NCI-H226 (cell line): ENCODE measurements around the gene MAT2B.

ENCODE experiments used
- DNase-seq: peaks from one replicate; pipeline ENCODE4 v3.0.0-alpha.2; 2015

MAT2B gene

DNA sequence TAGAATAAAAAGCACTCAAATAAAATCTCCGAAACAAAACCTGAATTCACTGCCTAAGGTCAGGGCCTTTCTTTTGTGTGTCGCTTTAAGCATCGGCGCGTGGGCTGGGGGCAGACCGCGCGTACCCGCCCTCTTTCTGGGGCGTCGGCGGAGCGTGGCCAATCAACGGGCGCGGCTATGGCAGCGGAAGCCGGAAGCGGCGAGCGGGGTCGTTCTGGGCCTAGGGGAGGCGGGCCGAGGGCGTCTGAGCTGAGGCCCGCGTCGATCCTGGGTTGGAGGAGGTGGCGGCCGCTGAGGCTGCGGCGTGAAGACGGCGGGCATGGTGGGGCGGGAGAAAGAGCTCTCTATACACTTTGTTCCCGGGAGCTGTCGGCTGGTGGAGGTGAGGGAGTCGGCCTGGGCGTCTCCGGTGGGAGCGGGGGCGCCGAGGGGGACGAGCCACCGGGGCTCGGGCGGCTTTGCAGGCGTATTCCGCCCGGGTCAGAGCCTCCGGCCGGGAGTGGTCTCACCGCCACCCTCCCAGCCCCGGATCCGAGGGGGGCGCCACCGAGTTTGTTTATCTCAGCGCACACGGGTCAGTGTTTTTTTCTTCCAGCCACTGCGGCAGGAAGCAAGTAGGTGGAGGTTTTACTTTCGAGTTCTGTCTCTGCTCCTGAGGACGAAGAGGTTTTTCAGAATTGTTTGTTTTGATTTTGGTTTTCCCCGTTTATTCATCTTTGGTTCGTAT, at the start of gene MAT2B:
TSS of gene MAT2B (plus strand) at position 252 of the 727 bp plus-strand sequence. CDS start at position 320, 68 bp downstream.
- DNase-seq, result peak; percentile 95

DNA sequence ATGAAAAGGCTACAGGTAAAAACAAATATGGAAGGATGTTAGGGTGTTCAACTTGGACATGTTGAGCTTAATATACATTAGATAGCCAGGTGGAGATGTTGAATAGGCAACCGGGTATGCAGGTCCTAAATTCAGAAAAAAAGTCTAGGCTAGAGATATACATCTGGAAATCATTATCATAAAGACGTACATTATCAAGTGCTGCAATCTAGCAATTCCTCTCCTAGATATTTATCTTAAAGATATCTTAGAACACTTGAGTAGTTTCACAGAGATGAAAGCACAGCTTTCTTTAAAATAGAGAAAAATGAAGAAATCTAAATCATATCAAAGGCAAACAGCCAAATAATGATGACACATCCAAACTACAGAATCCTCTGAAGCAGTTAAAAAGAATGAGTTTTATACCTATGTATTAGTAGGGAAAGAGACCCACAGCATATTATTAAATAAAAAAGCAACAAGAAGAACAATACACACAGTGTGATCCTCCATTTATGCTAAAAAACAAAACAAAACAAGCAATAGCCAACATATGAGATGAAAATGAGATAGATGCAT, 49.3 kb upstream of the MAT2B start:
- DNase-seq, result no peak

DNA sequence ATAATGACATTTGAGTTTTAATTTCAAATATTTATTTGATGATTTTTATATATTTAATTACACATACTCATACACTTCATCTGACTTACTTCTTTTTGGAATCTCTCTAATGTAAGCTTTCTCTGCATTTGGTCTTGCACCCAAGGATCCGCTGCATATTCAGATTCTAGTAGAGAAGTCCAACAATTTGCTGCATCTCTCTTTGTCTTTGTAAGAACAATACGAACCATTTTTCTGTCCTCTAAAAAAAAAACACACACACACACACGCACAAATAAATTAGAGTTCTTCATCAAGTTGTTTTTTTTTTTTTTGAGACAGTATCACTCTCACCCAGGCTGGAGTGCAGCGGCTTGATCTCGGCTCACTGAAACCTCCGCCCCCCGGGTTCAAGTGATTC, 48.6 kb upstream of the MAT2B start:
- DNase-seq, result no peak

DNA sequence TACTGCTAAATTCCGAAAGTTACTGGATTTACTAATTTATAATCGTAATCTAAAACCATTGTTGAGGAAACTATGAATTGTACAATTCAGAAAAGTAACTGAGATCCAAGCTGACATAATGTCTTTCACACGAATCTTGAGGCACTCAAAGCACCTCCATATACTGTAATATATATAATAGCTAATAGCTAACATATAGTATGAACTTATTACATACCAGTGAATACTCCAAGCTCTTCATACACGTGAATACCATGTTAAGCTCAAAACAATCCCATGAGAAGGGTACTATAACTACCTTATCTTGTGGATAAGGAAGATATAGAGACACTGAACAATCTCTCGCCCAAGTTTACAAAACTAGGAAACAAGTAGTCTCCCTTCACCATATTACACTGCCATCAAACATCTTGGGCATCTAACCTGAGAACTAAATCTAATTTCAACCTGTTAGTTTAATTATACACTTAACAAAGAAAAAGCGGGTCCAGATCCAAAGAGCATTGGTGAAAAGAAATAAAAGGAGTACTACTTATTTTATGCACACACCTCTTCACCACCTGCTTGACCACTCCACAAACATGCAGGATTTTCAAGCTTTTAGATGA, 46.5 kb upstream of the MAT2B start:
- no peak for DNase-seq

DNA sequence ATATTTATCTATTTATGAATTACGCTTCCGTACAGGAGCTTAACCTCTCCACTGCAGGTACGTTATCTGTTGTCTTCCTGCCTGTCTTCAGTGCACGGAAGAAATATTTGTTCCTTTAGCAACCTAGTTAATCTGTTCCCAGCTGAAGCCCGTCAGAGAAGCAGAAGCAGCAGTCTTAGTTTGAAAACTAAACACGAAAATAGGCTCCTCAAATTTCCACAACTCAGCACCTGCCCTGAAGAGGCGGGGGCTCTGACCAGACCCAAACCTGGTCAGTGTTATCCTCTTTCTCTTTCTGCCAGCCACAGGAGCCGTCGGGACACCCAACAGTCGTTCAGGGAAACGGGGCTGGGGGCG, 46.0 kb upstream of the MAT2B start:
- DNase-seq, result no peak

DNA sequence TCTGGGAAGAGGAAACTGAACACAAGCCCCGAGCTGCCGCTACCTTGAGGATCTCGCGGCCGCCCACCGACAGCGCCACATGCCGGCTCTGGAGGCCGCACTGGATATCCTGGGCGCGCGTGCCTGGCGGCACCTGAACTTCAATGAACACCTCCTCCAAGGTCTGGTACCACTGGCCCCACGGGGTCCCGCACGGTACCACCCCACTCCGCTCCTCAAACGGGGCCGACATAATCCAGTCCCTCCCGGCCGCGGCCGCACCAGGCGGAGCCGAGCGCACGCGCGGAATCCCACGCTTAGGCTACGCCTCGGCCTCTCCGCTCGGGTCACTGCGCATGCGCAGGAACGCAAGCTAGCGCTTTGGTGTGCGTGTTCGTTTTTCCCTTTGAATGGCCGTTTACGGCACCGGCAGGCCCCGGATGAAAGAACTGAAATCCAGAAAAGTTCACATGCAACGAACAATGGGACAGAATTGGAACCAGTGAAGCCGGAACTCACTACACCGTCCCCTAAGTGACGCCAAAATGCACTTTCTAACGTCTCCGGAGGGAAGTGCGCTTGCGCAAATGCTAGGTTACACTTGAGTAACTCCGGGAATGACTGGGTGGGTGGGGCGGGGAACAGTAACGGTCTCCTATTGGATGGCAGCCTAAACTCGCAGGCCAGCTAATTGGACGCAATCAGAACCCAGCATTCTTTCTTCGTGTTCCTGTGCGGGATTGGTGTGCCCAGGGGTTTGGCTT, 45.4 kb upstream of the MAT2B start, which contains the start of gene NUDCD2:
TSS of gene NUDCD2 (minus strand) at position 284 of the 743 bp plus-strand sequence. CDS start at position 232, 52 bp downstream.
- peak; percentile 96 for DNase-seq

DNA sequence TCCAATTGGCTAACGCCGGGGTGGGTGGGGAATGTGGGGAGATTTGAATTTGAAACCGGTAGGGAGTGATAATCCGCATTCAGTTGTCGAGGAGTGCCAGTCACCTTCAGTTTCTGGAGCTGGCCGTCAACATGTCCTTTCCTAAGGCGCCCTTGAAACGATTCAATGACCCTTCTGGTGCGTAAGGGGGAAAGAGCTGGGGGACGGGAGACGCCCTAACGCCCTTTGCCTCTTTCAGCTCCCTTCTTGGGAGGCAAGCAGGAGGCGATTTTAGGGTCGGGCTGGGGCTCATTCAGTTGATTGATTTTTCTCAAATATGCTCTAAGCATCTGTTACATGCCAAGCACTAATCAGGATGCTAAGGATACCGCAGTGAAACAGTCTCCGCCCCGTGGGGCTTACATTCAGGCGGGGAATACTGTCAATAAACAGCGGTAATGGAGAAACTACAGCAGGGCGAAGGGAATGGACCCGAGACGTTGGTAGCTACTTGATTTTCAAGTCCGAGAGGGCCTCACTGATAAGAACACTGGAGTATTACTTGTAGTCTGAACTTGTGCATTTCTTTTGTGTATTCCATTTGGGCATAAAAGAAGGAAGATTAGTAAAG, 44.8 kb upstream of the MAT2B start, which contains the start of gene HMMR:
TSS of gene HMMR (plus strand) at position 71 of the 610 bp plus-strand sequence. CDS start at position 132, 61 bp downstream.
- DNase-seq, result peak; percentile 37

DNA sequence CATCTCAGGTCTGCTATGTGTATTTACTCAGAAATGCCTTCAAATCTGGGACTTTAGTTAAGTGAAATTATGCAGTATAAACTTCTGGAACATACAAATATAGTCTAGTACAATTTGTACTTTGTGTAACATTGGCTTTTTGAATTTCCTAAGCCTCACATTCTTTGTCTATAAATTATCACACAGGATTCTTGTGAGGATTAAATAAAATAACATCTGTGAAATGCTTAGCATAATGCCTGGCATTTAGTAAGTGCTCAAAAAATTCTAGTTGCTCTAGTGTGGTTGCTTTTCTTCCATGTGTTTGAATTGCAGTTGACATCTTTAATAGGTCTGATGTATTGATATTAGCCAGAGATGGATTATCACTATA, 42.4 kb upstream of the MAT2B start:
- no peak for DNase-seq

DNA sequence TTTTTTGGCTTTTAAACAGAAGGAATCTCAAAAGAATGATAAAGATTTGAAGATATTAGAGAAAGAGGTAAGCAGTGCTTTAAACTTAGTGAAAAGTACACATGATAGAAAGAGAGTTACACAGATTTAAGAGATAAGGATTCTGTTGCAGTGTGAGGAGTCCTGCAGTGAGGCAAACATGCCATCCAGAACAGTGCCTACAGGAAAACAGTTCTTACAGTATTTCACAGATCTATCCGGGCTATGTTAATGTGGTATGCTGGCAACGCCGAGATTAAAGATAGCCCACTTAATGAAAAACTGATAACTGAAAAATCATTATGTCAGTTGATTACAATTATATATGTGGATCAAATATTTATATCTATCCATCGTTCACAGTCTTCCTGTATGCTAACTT, 37.7 kb upstream of the MAT2B start:
- no peak for DNase-seq

DNA sequence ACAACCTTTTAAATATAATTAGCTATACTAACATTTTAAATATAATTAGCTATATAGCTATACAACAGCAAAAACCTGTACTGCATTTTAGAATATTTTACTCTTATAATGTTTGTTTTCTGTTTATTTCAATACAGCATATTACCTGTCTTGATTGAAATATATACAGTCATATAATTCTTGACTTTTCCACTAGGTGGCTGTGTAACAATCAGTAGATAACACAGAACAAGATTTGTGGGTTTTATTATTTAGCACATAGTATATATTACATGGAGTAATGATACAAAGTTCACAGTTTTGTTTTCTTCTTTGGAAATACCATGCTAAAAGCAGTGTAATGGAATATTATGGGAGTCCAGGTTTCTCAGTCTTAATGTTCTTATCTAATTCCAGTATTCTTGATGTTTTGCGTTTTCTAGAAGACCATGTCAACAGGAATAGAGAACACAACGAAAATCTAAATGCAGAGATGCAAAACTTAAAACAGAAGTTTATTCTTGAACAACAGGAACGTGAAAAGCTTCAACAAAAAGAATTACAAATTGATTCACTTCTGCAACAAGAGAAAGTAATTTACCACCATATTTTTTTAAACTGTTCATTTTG, 31.7 kb upstream of the MAT2B start:
- no peak for DNase-seq

DNA sequence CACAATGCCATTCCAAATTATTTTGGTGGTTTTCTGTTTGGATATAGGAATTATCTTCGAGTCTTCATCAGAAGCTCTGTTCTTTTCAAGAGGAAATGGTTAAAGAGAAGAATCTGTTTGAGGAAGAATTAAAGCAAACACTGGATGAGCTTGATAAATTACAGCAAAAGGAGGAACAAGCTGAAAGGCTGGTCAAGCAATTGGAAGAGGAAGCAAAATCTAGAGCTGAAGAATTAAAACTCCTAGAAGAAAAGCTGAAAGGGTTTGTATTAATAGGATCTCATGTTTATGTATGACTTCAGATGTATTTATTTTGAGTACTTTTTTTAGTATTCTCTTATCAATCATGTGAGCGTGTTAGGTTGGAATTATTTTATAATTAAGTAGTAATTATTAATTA, 30.0 kb upstream of the MAT2B start:
- DNase-seq, result no peak

DNA sequence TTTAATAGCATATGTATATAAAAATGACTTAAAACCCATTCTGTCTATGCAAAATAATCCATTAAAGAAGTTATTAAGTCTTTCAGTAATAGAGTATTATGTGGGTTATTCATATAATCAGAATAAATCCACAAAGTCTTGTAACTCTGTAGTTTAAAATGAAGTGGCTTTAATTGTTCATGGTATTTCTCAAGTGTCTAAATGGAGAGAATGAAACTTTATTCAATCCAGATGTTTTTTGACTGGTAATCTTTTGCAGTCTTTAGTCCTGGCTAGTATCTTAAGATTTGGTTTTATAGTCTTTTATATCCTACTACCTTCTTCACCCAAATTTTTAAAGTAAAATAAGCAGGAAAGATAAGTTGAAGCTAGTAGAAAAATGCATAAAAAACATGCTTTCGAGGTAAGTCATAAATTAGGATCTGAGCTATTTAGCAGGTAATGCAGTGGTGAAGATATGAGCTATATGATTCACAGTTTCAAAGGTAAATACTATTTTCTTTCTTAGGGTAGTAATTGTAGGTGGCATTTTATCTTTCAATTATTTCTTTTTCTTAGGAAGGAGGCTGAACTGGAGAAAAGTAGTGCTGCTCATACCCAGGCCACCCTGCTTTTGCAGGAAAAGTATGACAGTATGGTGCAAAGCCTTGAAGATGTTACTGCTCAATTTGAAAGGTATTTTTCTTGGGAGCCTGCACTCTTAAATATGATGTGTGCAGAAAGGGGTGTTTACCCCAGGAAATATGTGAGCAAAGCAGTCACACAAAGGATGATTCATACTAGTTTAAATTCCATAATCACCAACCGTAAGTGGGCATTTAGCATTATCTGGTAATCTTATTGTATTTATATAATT, 27.1 kb upstream of the MAT2B start:
- DNase-seq, result peak; percentile 20

DNA sequence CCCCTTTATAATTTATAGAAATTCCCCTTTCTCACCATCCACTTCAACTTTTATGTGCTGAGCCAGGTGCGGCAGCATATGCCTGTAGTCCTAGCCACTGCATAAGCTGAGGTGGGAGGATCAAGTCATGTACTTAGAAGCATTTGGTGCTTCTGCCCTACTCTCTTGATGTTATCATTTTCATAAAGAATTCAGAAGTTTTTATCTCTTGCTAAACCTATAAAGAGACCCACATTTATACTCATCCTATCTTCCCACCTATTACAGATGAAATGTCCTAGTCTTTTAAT, 26.5 kb upstream of the MAT2B start:
- no peak for DNase-seq

DNA sequence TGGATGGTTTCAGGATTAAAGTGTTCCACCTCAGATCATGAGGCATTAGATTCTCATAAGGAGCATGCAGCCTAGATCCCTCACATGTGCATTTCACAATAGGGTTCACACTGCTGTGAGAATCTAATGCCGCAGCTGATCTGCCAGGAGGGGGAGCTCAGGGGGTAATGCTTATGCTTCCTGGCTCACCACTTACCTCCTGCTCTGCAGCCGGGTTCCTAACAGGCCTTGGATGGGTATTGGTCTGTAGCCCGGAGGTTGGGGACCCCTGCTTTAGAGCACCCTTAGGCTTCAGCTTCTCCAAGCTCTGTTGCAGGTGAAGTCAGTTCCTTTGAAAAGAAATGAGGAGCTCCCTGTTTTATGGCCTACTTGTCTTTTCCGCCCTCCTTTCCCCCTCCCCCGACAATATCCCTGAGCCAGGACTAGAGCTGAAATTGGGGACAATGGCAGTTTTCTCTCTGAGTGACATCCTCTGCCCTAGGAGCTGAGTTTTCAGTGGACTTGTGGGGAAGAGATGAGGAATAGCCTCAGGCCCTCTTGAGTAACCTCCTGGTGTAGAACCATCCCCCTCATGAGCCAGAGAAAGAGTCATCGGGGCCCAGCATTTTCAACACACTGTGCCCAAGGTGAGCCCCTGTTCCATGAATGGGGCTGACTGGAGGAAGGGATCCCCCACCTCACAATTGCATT, 16.2 kb upstream of the MAT2B start:
- DNase-seq, result peak; percentile 36

DNA sequence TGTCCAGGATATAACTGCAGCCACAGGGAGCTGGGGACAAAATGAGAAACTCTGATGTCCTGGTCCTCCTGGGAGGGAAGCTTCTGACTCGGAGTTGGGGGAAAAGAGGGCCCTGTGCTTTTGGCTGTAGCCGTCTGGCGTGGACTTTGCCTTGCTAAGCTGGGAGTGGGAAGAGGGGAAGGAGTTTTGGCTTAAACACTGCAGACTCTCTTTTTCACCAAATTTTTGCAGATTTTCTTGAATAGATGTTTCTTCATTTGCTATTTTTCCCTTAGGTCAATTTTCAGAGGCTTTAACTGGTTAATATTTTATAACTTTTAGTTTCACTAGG, 15.7 kb upstream of the MAT2B start:
- DNase-seq, result no peak

DNA sequence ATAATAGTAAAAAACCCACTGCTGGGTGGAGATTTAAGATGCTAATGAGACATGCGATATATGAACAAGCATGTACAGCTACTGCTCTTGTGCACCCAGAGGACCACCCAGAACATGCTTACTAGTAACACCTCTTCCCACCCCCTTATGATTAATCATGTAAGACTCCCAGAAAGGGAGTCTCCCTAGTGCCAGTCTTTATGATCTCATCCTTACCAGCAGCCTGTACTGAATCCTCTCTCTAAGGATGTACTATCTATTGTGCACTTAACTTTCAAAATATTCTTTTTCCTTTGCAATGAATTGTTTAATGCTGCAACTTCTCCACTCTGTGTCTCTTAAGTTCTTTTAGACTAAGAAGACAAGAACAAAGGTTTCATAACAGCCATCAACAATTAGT, 9.1 kb upstream of the MAT2B start:
- peak; percentile 83 for DNase-seq

DNA sequence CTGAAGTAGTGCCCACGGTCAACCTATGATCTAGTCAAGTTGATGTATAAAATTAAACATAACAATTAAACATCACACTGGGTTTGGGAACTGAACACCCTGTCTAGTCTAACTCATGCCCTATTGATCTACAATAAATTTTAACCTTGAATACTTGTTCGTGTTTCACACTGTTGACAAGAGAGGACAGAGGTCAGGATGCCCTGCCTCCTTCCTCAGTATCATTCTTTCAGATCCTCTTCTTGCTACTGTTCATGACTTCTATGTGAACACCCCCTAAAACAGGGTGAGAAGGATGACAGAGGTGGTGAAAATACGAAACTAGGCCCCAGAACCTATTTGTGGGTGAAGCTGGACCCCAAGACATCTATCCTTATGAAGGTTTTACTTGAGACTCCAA, 8.1 kb upstream of the MAT2B start:
- DNase-seq, result no peak

DNA sequence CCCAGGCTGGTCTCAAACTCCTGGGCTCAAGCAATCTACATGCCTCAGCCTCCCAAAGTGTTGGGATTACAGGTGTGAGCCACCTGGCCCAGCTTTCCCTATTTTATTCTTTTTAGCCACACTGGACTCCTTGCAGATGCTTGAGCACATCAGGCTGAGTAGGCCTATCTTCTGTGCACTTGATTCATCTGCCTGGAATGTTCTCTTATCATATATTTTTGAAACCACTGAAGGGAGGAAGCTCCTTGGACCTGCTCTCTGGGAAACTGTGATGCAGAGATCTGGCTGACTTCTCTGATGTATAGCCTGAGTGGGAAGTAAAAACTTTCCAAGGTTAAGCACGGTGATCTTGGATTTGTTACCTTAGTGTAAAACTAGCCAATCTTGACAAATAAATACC, 6.5 kb upstream of the MAT2B start:
- peak; percentile 96 for DNase-seq

DNA sequence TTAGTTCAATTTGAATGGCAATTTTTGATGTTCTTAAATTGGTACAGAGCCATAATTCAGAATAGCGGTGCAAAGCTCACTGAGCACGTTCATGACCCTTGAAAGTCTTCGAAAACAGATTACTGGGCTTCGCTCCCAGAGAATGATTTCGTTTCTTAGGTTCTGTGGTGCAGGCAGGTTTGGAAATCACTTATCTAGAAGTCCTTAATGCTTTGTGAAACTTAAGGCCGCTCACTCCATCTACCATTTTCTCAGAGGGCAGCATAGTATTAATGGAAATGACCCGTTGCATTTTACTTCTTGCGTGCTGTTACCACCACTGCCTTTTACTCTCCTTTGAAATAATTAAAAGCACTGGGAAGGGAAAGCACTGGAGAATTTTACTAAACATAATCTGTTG, 2.9 kb upstream of the MAT2B start:
- no peak for DNase-seq

DNA sequence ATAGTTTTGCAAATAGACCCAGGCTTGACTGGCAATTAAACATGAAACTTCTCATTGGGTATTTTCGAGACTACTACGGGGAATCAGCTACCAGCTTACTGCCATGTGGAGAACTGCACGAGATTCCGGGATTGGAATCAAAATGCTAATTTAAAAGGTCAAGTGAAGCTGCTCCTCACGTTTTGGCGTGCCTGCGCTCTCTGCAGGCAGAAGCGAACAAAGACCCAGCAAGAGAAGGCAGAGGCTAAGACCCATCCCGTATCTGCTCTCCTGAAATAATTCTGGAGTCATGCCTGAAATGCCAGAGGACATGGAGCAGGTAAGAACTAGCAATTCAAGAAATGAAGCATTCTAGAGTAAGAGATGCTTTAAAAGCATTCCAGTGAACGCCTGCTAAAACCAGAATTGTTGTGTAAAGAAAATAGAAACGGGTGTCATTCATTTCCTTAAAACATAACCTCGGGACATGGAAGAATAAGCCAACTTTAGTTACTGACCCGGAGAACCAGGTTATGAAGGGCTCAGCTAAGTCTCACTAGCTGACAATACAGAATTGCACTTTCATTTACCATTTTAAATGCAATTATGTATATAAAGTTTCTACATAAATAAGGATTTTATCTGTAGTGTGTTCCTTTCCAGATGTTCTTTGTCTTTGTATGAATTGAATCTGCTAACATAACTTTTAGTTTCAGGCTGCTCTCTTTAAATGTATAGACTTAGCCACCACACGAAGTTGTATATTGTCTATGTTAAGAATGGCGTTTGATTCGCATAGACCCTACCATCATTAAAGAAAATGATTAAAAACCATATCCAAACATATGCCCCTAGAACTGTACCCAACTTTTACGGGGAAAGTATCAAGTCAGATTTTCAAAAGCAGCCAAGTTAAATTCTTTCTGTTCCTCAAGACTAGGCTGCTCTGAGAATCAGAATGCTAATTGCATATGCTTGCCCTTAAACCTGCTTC, 2.0 kb upstream of the MAT2B start:
- DNase-seq, result peak; percentile 44
